ENCODE results near the gene TMEM164.

Gene TMEM164

DNA sequence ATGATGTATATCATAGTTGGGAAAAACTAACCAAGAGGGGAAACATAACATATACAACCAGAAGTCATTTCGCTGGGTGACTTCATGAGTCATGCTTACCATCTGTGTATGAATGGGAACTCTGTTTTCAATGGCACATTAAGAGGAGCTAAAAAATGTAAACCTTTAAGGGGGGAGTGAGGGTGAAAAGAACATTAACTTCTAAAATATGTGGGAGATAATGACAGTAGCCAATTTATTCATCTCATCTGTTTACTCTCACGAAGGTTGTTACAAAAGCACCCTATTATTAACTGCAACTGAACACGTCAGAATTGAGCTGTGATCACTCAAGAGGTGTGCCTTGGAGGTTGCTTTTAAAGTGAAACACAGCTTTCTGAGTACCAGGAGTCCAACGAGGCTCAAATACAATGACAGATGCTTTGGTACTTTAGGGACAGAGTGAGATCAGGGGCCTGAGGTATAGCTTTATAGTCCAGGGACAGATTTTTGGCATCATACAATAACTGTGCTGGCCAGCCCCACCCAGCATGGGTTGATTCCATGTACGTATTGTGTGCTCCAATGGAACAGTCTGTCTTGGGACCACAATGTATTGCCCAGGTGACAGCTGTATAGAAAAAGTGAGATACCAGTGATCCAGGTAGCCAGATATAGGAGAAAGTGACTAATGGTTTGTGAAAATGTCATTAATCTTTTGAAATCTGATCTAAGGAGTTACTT lies 207.7 kb downstream of the TMEM164 start:
- peak; percentile 81 for DNase-seq (ENCODE audit: low read depth)

DNA sequence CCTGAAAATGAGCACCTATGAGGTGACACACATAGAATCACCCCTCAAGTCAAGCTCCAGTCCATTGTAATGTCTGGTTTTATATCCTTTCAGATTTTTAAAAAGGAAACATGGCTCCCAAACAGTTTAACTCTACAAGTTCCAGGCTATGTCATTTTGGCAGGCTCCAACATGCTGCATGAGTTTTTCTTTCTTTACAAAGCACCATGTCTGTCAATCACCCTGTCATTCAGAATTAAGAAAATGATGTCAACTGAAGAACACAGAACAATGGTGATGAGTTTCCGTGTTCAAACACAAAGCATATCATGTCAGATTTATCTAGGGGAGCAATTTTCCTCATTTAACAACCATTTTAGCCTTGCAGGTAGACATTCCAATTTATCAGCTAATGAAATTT lies 208.4 kb downstream of the TMEM164 start:
- DNase-seq (ENCODE audit: low read depth) = no peak

DNA sequence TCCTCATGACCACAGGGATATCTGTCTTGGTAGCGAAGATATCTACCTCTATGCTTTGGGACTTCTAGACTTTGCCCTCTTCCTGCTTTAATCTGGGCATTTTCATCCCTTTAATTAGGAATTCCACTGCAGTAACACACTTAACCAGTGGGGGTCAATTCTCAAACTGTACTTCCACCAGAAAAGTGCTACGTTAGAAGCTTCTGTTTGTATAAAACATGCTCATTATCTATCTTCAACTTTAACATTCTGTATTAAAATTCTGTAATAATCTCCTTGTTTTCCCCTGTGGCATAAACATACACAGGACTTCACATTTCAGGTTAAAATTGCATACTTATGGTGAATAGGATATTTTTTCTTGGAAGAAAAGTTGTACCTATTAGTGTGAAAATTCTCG lies 209.4 kb downstream of the TMEM164 start:
- no peak for DNase-seq (ENCODE audit: low read depth)

DNA sequence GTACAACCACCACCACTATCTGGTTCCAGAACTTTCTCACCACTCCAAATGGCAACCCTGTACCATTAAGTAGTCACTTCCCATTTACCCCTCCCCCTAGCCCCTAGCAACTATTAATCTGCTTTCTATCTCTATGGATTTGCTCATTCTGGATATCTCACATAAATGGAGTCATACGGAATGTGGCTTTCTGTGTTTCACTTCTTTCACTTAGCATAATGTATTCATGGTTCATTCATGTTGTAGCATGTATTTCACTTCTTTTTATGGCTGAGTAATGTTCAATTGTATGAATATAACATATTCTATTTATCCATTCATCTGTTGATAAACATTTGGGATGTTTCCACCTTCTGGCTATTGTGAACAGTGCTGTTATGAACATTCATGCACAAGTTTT lies 210.3 kb downstream of the TMEM164 start:
- no peak for DNase-seq (ENCODE audit: low read depth)

DNA sequence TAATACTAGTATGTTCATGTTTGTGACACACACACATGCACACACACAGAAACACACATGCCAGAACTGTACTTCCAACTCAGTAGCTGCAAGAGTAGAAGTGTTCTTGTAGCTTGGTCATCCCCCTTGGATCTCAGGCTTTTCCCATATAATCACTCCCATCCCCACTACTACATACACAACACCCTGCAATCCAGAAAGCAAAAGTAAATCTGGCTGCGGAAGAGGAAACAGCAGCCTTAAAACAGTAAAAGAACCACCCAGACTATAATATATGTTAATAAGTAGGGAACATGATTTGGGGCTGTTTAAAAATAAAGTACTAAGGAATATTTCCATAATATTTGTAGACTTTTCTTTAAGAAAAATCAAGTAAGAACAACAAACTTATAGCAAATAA lies 211.8 kb downstream of the TMEM164 start:
- DNase-seq (ENCODE audit: low read depth) = no peak

DNA sequence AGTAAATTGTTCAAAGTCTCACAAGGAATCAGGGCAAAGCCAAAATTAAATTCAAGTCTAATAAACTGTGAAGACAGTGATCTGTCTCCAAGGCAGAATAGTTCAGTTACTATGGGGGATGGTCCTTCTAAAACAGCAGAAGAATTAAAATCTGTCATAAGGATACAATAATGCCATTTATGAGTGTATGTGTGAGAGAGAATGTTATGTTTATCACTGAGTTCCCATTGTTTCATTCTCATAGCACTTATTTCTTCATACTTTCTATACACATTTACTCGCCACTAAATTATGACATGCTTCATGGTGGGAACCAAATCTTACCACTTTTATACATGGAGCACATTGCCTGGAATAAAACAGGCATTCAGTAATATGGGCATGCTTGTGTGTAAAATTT lies 212.5 kb downstream of the TMEM164 start:
- no peak for DNase-seq (ENCODE audit: low read depth)

DNA sequence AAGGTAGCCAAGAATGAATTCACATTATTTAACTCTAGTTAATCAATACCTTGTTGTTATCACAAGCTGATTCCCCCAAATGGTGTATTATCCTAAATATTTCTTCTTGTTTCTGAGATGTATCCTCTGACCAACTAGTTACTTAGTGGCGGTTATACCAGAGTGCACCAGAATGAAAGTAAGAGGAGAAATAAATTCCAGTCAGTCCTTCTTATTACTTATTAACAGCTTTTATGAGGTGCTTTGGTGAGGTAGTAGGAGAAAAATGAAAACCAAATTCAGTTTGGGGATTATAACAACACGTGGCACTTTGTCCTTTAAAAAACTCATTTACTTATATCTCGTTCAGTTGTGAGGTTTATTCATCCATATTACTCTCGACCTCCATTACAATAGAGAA lies 213.1 kb downstream of the TMEM164 start:
- no peak for DNase-seq (ENCODE audit: low read depth)

DNA sequence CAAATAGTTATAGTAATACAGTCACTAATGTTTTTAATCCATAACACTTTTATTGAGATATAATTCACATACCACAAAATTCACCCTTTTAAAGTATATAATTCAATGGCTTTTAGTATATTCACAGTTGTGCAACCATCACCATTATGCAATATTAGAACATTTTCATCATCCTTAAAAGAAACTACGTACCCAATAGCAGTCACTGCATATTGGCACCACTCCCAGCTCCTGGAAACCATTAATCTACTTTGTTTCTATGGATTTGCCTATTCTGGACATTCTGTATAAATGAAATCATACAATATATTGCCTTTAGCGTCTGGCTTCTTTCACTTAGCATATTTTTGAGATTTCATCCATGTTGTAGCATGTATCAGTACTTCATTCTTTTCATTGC lies 215.7 kb downstream of the TMEM164 start:
- peak; percentile 70 for DNase-seq (ENCODE audit: low read depth)

DNA sequence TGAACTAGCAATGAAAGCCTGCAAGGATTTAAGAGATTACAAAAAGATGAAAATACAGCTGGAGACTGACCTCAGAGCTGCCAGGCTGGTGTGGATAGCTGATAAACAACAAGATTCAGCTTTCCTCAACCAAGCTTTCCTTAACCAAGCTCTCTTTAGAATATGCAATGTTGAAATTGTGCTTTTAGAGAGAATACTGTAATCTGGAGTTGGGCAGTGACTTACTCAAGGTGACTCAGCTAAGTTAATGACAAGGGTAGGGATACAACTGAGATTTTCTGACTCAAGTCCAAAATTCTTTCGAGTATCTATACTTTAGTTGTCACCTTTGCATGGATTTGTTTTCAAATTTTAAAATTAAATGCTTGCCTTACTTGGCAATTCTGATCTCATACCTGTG lies 217.0 kb downstream of the TMEM164 start:
- DNase-seq (ENCODE audit: low read depth) = no peak

DNA sequence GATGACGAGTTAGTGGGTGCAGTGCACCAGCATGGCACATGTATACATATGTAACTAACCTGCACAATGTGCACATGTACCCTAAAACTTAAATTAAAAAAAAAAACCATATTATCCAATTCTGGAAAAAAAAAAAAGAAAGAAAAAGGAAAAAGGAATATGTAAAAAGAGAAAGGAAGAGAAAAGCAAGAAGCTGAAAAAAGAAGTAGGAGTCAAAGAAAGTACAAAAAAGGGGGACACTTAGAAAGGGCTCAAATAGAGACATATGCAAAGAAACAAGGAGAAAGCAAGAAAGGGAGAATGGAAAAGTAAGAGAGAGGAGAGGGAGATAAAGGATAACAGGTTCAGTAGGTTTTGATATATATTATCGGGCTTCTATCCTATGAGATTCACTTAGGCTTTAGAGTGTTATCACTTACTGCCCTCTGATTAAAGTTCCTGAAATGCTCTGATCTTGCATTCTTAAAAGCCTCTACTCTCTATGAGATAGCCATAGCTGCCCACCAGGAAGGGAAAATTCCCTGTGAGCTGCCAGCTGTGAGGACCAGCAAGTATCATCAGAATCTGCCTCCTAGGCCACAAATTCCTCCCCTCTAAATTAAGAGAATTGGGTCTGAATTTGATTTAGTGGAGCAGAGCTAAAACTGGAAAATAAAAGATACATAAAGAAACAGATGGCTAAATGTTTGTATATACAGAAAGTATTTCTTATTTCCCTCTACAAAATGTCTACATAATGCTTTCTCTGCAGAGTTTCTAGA lies 219.8 kb downstream of the TMEM164 start:
- no peak for DNase-seq (ENCODE audit: low read depth)

DNA sequence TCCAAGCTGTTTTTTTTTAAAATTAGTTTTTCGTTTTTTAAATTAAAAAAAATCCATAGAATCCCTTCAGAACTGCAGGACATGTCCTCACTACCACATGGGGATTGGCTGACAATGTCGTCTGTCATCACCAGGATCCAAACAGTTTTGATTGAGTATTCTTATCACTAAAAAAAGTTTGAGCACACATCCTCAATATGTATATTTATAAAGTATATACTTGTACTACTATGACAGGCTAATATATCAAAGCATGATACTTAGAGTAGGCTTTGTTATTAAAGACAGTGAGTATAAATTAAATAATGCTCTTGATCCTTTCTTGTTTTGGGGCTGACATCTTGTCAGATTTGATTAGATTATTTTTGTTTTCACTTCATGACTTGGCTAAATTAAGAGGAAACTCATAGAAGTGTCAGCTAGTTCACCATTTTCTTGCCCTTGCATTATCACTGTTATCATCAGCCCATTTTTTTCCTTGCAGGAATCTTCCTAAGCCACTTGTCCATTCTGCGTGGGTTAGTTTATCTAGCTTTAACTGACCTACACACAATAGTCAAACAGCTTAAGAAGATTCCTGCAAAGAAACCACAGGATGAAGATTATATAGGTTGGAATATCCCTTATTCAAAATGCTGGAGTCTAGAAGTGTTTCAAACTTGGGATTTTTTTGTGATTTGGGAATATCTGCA lies 222.2 kb downstream of the TMEM164 start:
- DNase-seq (ENCODE audit: low read depth) = no peak

DNA sequence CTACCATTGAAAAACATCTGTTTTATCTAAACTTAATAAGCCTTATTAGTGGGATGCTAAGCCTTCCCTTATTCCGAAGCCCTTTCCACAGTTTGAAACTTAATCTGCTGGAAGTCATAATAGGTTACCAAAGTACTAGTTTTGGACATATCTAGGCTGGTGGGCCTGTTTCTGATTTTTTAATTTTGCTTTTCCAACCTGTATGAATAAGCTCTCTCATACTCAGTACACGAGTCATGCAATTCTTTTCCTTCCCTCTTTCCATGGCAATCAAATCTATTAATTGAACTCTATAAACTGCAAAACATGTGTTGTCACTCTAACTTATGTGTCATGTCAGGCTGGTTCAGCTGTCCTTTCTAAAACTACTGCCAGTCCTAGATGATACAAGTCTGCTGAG lies 224.0 kb downstream of the TMEM164 start:
- DNase-seq (ENCODE audit: low read depth) = peak; percentile 28
